Forelimb muscle (tissue), 1 donor: ENCODE data around the gene IFNK. TPM values are rescaled to one million over a fixed set of nuclear protein-coding genes. Genes with fewer than 3 reads are reported as not detected.

Experiments
- DNase-seq: peaks from one replicate; pipeline ENCODE4 v3.0.0-alpha.2; 2013; ENCODE audit warnings: low read depth
- polyA plus RNA-seq: library from polyadenylated mRNA; unstranded; fragments of 120-200 nt; gene quantifications from one replicate; pipeline ENCODE4 v1.2.1, GENCODE V29; 2013; ENCODE audit not compliant: insufficient read length

Gene IFNK
- polyA plus RNA-seq, 1 donor = not detected

GRCh38 chr9:27538647-27539046, 14.6 kb downstream of the IFNK start:
- DNase-seq = no peak

DNA sequence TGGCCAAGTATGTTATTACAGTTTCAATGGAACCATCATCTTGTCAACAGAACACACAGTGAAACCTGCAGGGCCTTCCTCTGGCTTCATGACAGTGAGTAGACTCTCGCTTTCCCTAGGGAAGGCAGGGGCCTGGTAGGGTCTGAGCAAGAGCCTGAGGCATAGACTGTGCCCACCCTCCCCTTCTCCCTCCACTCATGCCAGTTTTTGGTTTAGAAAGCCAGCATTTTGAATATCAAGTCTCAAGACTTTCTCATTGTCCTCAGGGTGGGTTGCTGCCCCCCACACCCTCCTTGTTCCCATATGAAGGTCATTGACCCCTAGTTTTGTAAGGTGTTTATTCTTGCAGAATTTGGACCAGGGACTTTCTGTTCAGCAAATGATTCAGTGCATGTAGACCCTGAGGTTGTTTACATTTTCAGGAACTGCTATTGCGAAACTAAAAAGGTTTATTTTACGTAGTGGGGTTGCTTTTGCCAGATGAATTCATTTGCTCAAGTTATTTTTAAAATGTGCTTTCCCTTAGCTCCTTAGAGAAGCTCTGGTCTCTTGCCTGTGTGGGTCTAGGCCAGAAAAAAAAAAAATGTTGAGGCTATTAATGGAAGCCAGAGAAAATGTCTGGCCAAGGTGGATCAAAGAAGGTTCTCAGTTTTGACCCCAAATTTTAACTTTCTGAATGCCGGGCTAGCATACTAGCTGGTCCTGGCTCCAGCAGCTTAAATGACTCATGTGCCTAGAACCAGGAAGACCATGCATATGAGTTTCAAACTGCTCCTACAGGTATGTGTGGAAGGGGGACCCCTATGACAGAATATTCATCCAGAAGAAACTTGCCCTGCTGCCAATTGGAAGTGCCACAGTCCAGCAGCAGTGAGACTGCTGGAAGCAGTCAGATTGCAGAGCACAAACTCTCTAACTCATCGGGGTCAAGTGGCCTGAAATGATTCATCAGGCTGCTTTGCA, 15.7 kb downstream of the IFNK start:
- DNase-seq = peak; percentile 68

DNA sequence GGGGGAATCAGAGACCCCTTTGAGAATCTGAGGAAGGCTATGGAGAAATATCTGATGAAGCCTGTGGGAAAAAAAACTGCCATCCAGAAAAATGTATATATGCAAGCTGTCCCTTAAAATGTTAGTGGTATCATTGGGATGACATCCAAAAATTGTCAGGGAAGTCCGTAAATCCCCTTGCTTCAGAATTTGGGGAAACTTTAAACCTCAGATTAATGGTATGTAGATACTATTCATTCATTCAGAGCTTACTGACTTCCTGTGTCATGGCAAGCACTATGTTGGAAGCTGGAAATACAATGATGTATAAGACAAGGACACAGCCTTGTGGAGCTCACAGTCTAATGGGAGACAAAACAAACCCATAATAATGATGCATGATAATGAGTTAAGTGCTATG, 16.4 kb downstream of the IFNK start:
- DNase-seq = no peak

GRCh38 chr9:27541740-27542139, 17.6 kb downstream of the IFNK start:
- DNase-seq = no peak

DNA sequence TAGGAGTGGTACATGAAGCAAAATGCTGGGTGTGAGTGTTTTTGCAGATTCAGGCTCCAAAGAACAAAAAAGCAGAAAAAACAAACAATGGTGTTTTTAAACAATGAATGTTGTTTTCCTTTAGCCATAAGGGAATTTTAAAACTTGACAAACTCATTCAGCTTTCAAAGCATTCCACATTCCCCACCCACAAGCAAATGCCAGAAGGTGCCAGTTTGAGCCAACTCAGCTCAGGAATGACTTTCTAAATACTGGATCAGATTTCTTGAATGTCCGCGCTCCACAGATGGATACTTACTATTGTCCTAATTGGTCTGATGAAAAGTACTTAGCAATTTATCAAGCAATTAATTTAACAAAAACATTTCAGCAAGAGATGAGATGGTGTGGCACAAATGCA, 18.4 kb downstream of the IFNK start:
- no peak for DNase-seq

DNA sequence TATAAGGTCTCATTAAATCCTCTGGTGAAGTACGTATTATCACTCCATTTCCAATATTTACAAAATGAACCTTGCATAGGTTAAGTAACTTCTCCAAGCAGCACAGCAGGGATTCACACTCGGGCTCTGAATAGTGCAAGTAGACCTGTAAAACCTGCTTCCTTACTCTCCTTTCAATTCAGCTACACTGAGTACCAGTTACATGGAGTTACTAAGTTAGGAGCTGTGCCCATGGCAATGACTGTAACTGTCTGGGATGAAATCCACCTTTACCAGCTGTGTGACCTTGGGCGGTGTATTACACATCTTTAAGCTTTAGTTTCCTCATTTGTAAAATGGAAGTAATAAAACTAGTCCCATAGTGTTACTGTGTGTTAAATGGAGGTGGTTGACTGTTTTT, 21.4 kb downstream of the IFNK start:
- DNase-seq = no peak

DNA sequence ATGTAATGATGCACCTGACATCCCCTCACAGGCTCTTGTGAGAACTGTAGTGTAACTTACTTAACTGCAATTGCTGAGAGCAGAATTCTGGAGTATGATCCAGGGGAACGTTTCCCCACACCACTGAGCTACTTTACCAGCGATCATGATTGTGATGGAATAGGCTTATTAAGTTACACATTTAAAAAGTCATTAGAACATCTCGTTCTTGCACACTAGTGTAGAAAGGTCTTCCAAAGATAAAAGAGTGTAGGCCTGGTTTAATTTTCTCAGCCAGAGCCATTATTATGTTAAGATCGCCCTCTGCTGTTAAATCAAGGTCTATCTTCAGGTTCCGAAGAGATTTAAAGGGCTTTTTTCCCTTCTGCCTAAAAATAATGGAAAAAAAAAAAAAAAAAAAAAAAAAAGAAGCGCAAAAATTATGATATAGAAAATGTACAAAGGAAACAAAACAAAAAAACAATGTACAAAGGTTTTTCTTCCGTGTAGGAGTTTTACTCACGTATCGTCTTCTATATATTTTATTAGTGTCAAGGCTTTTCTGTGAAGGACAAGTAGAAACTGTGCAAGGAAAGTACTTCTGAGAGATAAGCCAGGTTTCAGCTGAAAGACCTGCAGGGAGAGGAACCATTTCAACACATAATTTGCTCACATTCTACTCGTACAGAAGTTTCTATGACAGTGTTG, 24.1 kb downstream of the IFNK start:
- DNase-seq = no peak

DNA sequence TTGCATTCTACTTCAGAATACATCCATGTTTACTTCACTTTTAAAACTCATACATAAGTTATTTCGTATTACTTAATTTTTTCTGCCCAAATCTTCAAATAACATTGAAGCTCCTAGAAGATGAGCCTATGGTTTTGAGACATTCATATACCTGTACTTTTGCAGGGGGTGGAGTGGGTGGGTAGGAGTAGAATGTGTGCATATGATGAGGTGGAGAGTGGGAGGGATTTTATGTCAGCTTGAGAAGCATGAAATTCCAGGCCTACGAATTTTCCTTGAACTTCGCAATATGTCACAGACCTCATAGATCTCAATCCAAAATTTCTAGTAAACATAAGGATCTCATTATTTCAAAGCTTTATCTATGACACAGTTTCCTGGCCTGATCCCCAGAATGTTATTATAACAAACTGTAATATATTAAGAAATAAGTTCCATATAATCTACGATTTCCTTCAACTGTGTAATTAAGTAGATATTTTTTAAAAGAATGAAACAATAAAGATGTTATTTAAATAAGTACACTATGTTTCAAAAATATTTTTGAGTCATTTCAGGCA, 25.2 kb downstream of the IFNK start:
- no peak for DNase-seq

GRCh38 chr9:27554712-27555111, 30.6 kb downstream of the IFNK start:
- no peak for DNase-seq

DNA sequence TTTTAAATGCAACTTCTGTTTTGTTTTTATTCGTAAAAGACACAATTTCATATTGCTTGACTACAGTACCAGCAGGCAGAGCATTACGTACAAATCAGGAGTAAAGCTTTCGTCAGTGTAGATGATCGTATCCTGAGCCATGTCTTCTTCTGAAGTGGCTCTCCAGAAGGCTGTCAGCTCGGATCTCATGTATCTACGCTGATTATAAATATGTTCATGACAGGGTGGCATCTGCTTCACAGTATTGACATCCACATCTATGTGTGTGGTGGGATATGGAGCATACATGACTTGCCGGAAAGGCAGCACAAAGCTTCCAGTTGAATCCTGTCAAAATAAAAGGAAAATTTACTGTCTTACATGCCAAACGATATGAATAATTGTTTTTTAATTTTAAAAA, 32.4 kb downstream of the IFNK start:
- no peak for DNase-seq

DNA sequence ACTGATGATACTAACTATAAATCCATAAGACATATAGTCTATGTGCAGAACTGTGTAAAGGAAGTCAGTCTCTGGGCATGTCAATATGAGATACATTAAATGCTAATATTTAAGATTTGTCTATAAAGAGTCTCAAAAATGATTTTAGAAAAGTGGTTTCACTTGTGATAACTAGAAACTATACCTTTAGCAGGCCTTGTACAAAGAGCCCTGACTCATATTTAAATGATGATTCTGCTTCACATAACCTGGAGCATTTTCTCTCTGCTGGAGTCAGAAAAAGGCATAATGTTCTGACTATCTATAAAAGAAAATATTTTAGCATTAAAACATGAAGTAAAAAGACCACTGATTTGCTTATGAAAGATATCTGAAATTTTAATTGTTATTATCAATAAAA, 34.2 kb downstream of the IFNK start:
- DNase-seq = no peak

DNA sequence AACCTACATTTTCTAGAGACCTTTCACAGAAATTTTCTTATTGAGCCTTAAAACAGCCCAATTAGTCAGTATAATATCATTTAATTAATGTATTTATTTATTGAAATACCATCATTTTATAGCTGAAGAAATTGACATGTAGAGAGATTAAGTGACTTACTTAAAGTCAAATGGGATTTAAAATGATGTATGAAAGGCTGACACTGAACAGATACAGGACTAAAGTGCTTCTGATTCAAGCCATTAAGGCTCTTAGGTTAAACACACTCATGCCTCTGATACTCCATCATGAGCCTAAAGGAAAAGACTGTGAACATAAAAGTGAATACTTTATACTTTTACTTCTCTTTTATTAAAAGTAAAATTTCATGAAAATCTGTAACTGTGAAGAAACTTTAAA, 36.4 kb downstream of the IFNK start:
- DNase-seq = no peak

DNA sequence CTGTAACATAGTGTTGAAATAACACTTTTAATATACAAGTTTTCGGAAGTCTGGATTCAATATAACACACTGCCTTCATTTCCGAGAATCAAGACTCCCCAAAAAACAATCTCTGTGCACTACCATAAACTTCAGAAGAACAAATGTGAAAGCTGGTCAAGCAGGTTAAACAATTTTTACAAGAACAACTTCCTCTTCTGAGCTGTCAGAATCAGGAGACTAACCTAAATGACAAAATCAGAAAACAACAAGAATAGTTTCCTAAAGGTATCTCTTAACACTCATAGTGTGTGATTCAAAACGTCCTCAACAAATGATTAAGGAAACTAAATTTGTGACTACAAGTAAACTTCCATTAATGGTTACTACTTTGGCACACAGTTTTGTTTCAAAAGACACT, 37.6 kb downstream of the IFNK start:
- no peak for DNase-seq

DNA sequence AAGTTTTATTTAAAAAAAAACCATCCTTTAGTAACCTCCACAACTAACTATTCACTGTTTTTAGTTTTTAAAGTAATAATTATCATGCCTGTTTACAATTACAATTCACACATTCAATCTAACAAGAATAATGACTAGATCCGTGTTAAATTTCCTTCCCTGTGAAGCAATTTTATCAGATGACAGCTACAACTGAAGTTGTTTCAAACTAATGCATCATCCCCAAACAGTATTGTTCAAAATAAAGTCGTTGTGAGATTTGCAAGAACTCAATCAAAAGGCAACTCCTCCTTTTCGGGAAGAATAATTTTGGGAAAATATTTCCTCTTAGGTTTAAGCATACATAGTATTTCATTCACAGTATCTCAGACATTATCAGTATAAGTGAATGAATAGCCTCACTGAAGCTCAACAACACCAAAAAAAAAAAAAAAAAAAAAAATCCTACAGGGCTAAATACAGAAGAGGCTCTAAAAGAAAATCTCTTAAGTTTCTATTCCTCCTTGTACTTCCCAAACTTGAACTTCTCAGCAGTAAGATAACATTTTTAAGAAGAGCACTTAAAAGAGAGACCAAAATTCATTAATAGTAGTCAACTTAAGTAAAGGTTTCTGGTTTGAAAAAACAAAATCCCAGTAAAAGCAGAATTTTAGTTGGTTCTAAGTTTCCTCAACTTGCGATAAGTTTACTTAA, 39.8 kb downstream of the IFNK start:
- DNase-seq = no peak

GRCh38 chr9:27564670-27565069, 40.6 kb downstream of the IFNK start:
- DNase-seq = no peak

- no peak for DNase-seq
Measured at GRCh38 chr9:27565696-27566095, 41.6 kb downstream of the IFNK start.

DNA sequence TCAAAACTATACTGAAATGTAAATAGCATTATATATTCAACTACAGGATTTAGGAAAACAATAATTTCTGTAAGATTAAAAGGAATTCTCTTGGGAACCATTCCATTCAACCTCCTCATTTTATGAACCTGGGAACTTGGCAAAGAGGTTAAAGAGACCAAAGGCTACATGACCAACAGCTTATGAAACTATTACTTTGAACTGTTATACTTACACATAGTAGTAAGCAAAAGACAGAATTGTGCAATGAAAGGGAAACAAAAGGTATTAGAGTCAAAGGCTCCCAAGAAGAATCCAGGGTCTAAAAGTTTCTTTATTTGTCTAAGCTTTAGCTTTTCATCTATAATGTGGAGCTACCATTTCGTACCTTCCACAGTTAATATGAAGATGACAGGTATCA, 42.0 kb downstream of the IFNK start:
- DNase-seq = no peak

DNA sequence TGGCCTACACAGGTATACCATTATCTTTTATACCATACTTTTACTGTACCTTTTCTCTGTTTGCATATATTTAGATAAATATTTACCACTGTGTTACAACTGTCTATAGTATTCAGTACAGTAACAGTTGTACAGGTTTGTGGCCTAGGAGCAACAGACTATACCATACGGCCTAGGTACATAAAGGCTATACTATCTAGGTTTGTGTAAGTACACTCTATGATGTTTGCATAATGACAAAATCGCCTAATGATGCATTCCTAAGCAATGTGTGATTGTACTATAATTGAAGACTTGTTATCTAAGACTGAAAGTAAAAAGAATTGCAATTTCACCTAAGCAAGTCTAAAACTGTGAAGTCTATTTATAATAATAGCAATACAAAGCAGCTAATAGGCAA, 45.3 kb downstream of the IFNK start:
- no peak for DNase-seq

GRCh38 chr9:27571011-27571410, 46.9 kb downstream of the IFNK start:
- no peak for DNase-seq

- no peak for DNase-seq
Measured at GRCh38 chr9:27572061-27572460, 48.0 kb downstream of the IFNK start.

DNA sequence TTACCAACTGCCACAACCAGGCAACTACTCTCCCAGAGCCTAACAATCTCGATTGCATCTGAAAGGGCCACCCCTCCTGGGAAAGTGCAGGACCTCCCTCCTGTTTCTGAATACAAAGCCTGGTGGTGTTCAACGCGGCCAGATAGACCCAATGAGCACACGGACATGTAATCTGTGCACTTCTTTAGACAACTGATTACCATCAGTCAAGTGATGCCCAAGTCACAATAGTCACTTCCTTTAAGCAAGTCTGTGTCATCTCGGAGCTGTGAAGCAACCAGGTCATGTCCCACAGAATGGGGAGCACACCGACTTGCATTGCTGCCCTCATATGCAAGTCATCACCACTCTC, 48.5 kb downstream of the IFNK start:
- DNase-seq = no peak

- no peak for DNase-seq
Measured at GRCh38 chr9:27572918-27573633, 49.0 kb downstream of the IFNK start, which contains the start of gene C9orf72. TSS of gene C9orf72 (minus strand) at chr9:27573481. CDS start at chr9:27567120, 6,361 bp downstream.
